HG03060 (cell line): ENCODE results near the gene MICAL3.
"Not testable (repeated sequence)": the region's sequence is repeated elsewhere in the genome, so short reads cannot be mapped to it uniquely, and the experiment has no call there.

Experiments used
- ATAC-seq: cut with Tn5 transposase; IDR thresholded peaks from one replicate; pipeline ENCODE4 v1.9.1; 2021; ENCODE audit warnings: low read depth, moderate number of reproducible peaks; ENCODE audit not compliant: unreplicated experiment

The MICAL3 gene

GRCh38 chr22:18060646-18061620 lies 36.6 kb upstream of the MICAL3 start:
- ATAC-seq = no peak

DNA sequence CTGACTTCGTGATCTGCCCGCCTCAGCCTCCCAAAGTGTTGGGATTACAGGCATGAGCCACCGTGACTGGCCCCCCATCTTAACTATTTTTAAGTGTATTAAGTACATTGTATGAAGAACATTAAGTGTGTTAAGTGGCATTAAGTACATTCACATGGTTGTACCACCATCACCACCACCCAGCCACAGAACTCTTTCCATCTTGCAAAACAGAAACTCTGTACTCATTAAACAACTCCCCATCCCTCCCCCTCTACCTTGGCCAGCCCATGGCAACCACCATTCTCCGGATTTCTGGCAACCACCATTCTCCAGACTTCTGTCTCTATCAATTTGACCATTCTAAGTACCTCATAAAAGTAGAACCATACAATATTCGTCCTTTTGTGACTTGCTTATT lies 35.6 kb upstream of the MICAL3 start:
- ATAC-seq = no peak

GRCh38 chr22:18059473-18059872 lies 35.1 kb upstream of the MICAL3 start:
- ATAC-seq = no peak

DNA sequence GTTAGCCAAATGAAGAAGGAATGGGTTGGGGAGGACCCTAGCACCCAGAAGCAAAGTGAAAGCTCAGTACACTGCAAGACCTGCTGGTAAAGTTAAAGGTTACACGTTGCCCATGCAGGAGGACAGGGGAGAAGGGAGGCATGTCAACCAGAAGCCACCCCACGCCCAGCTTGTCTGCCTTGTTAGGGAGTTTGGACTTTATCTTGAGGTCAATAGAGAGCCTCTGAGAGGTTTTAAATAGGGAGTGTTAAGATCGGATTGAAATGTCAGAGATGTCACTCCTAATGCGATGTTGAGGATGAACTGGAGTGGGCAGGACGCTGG lies 34.7 kb upstream of the MICAL3 start:
- no peak for ATAC-seq

DNA sequence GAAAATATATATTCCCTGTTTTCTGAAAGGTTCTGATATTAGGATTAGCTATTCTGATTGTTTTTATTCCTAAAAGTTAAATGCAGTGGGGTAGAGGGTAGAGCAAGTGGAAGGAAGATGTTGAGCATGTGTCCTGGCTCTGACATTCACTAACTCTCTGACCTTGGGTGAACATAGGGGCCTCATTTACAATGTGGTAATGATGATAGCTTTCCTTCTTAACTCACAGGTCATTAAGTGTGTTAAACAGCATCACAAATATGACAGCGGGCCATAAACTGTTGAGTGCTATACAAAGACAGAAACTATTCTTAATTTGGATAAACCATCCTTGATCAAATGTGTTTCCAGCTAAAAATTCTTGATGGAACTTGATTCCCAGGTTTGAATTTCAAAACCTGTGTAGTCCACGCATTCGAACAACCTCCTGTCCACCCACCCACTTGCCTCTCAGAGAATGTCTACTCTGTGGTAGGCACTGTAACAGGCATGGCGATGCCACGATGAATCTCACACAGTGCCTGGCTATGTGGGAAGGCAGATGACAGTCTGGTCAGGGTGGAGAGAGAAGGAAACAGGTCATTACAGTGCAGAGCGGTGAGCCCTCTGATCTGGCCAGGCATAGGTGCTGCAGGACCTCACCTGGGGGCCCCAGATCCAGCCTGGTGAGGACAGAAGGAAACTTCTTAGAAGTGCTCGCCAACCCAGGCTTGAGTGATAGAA lies 34.2 kb upstream of the MICAL3 start:
- ATAC-seq = no peak

DNA sequence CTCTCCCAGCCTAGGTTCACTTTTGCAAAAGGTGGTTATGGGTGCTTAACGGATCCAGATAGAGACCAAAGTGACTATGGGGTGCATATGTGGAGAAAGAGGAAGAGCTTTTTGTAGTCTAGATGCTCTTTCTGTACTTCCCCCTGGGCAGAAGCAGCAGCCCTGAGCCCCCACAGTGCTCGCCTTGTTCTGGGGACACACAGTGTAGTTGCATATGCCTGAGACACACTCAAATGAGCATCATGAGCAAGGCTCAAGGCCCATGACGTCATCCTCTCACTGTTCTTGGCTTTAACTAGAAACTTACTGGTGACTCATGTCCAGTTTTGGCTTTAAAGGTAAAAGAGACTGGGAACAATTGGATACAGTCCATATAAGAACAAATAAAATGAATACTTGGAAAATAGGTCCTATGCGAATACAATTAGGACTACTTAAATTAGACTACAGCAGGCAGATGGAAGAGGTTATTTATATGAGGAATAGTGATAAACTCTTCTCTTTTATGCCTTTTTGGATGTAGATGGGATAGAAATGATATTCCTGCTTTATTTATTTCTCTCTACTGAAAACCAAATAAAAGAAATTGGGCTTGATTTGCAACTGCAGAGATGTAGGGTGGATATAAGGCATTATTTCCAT lies 33.3 kb upstream of the MICAL3 start:
- ATAC-seq = peak; percentile 69

GRCh38 chr22:18056807-18057474 lies 32.6 kb upstream of the MICAL3 start:
- ATAC-seq = no peak

DNA sequence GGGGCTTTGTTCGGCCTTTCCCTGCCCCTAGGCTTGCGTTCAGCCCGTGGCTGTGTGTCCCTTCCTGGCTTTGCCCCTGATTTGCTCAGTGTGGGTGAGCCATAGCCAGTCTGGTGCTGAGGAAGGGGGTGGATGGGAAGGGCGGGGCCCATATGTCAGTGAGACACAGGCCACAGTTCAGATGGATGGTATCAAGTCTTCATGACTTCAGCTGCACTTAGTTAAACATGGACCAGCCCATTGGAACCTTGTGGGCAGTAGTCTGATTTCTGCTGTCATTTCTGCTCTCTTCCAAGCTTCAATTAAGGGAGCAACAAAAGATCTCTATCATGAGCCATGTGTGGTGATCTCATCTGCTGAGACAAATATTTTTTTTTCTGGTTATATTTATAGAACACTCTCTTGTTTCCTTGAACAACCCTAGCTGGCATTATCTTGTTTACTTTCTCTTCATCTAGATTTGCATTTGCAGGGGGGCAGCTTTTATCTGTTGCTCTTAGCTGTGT lies 31.9 kb upstream of the MICAL3 start:
- ATAC-seq = no peak

- ATAC-seq = no peak
Measured at GRCh38 chr22:18055619-18056160, 31.3 kb upstream of the MICAL3 start.

DNA sequence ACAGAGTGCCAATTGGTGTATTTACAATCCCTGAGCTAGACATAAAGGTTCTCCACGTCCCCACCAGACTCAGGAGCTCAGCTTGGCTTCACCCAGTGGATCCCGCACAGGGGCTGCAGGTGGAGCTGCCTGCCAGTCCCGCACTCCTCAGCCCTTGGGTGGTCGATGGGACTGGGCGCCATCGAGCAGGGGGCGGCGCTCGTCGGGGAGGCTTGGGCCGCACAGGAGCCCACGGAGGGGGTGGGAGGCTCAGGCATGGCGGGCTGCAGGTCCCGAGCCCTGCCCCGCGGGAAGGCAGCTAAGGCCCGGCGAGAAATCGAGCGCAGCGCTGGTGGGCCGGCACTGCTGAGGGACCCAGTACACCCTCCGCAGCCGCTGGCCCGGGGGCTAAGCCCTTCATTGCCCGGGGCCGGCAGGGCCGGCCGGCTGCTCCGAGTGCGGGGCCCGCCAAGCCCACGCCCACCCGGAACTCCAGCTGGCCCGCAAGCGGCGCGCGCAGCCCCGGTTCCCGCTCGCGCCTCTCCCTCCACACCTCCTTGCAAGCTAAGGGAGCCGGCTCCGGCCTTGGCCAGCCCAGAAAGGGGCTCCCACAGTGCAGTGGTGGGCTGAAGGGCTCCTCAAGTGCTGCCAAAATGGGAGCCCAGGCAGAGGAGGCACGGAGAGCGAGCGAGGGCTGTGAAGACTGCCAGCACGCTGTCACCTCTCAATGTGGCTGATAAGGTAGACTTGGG lies 29.0 kb upstream of the MICAL3 start:
- not testable (repeated sequence) for ATAC-seq

GRCh38 chr22:18051113-18051512 lies 26.8 kb upstream of the MICAL3 start:
- not testable (repeated sequence) for ATAC-seq

DNA sequence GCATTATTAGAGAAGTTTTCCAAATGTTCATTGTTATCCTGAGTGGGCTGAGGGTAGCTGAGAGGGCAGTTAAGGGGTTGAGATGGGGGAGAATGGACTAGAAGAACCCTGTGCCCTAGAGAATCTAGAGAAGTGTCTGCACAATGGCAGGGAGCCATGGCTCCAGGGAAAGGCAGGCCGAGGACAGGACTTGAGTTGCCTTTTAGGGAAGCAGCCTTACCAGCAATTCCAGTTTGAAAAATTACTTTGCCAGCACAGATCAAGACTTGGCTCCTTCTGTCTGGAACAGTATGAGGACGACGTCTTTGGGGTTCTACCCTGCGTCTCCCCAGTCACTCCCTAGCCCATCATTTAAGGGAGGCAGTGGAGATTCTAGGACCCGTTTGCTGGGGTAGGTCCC lies 25.7 kb upstream of the MICAL3 start:
- no peak for ATAC-seq

DNA sequence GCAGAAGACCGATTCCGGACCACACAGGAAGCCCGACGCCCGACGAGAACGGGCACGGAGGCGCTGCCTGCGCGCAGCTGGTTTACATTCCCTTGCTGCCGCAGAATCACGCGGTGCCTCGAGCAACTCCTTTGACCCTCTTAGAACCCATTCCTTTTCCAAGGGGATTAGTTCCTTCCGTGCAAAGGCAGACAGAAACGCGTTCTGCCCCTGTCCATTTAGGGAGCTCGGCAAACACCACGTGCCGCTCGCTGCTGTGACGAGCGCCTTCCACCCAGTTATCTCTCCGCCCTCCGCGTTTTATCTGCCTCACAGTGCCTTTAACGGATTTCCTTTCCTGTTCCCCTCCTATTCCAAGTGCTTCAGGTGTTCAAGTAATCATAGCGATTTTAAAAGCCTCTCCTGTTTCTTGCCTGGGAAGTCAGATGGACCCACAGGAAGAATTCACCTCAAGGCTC lies 24.1 kb upstream of the MICAL3 start:
- no peak for ATAC-seq

DNA sequence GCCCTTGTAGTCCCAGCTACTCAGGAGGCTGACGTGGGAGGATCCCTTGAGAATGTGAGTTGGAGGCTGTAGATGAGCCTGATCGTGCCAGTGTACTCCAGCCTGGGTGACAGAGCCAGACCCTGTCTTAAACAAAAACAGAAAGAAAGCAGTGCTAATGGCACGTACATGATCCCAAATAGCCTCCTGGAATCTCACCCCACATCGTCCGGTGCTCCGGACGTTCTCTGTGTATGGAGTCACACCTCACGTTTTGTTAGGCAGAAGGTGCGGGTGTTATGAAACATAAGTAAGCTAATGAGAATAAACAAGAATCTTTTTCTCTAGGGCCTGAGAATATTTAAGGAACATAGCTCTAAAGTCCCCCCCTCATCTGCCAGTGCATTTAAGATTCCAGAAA lies 23.7 kb upstream of the MICAL3 start:
- ATAC-seq = no peak

GRCh38 chr22:18045794-18046193 lies 21.4 kb upstream of the MICAL3 start:
- no peak for ATAC-seq

- no peak for ATAC-seq
Measured at GRCh38 chr22:18044548-18045271, 20.3 kb upstream of the MICAL3 start.

- ATAC-seq = no peak
Measured at GRCh38 chr22:18042685-18043084, 18.3 kb upstream of the MICAL3 start.

GRCh38 chr22:18040898-18041297 lies 16.5 kb upstream of the MICAL3 start:
- ATAC-seq = not testable (repeated sequence)

DNA sequence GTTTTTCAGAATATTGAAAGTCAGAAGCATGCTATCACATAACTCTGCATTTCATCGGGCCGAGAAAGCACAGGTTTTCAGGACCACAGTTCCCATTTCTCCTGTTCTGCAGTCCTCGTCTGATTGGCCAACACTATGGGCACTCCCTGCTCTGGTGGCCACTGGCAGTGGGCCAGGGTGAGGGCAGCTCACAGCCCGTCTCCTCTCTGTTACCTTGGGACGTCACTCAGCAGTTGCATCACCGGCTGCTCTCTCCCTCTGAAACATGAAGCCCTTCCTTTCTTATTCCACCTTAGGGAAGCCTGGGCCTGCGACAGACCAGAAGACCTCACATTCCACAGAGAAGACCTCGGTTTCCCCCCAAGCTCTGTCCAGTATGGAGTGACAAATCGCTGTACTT lies 11.4 kb upstream of the MICAL3 start:
- no peak for ATAC-seq
